HepG2 (cell line): ENCODE results near the gene PSKH1. TPM values are rescaled to one million over a fixed set of nuclear protein-coding genes. Genes with fewer than 3 reads are reported as not detected.

Experiments
- CCAR2 ChIP-seq: fragments of 200-400 bp; formaldehyde crosslinking; optimal IDR thresholded peaks from 2 replicates; pipeline ENCODE3; 2018; ENCODE audit warnings: low read depth, mild to moderate bottlenecking, low read length, moderate library complexity
- EP300 ChIP-seq, 3 experiments: sonication (generic) in 1 of 3; formaldehyde crosslinking in 1 of 3; IDR thresholded peaks; 2 replicates each; pipeline versions ENCODE4 v1.5.1 to v1.6.1; 2011 to 2020; ENCODE audit warnings: low read depth in 2 of 3, low read length in 2 of 3, borderline replicate concordance in 1 of 3, improper control_type of control experiment in 1 of 3, mild to moderate bottlenecking in 1 of 3, missing genetic modification reagents in 1 of 3, moderate library complexity in 1 of 3
- HMG20A ChIP-seq: IDR thresholded peaks from 2 replicates; pipeline ENCODE4 v1.6.1; 2016; ENCODE audit warnings: borderline replicate concordance
- HNRNPUL1 ChIP-seq: fragments of 200-400 bp; formaldehyde crosslinking; IDR thresholded peaks from 2 replicates; pipeline ENCODE4 v1.6.1; 2017; ENCODE audit warnings: low read depth, mild to moderate bottlenecking, low read length, moderate library complexity
- IRF2 ChIP-seq: IDR thresholded peaks from 2 replicates; pipeline ENCODE4 v1.6.1; 2018; ENCODE audit warnings: missing genetic modification reagents, missing compliant biosample characterization
- KLF6 ChIP-seq: IDR thresholded peaks from 2 replicates; pipeline ENCODE4 v1.8.0; 2016; ENCODE audit warnings: missing biosample characterization, missing genetic modification reagents
- MXD4 ChIP-seq: IDR thresholded peaks from 2 replicates; pipeline ENCODE4 v1.6.1; 2016; ENCODE audit warnings: mild to moderate bottlenecking, missing biosample characterization, missing genetic modification reagents
- MYC ChIP-seq: sonication (generic); formaldehyde crosslinking; IDR thresholded peaks from 2 replicates; pipeline ENCODE4 v1.9.0; 2021; ENCODE audit warnings: missing genetic modification reagents, borderline replicate concordance
- NR2F6 ChIP-seq, 2 experiments: IDR thresholded peaks; 2 replicates each; pipeline ENCODE4 v1.6.1; 2016; ENCODE audit warnings: antibody characterized with exemption in 1 of 2, mild to moderate bottlenecking in 1 of 2
- POLR2G ChIP-seq: fragments of 200-400 bp; formaldehyde crosslinking; IDR thresholded peaks from 2 replicates; pipeline ENCODE4 v1.6.1; 2018; ENCODE audit warnings: mild to moderate bottlenecking, low read depth, low read length, moderate library complexity
- SIN3A ChIP-seq: IDR thresholded peaks from 2 replicates; pipeline ENCODE4 v1.6.1; 2011; ENCODE audit warnings: low read depth, mild to moderate bottlenecking, control low read depth, low read length, borderline replicate concordance
- SRSF4 ChIP-seq: fragments of 200-400 bp; formaldehyde crosslinking; IDR thresholded peaks from one replicate; pipeline ENCODE4 v1.6.1; 2018; ENCODE audit warnings: mild to moderate bottlenecking, low read depth, low read length, moderate library complexity; ENCODE audit not compliant: poor library complexity, severe bottlenecking
- TFAP4 ChIP-seq: sonication (generic); IDR thresholded peaks from 2 replicates; pipeline ENCODE4 v1.6.1; 2016; ENCODE audit warnings: low read depth, borderline replicate concordance
- ZBTB33 ChIP-seq: sonication (generic); formaldehyde crosslinking; IDR thresholded peaks from 2 replicates; pipeline ENCODE4 v1.4.0; 2020; ENCODE audit warnings: missing genetic modification reagents
- ZNF547 ChIP-seq: sonication (generic); formaldehyde crosslinking; IDR thresholded peaks from 2 replicates; pipeline ENCODE4 v1.5.1; 2020; ENCODE audit warnings: mild to moderate bottlenecking, missing genetic modification reagents
- polyA plus RNA-seq, 8 experiments: library from polyadenylated mRNA; depleted of rRNA in 3 of 8; stranded (reverse) in 7 of 8; unstranded in 1 of 8; fragments of >200 nt; fragmentation: Illumina TruSeq in 4 of 8; extraction: Trizol in 4 of 8; gene quantifications; 2 replicates each; pipeline versions ENCODE4 v1.2.1 to v1.2.3, GENCODE V29; 2011 to 2016; ENCODE audit warnings: low read depth in 4 of 8, missing spikeins in 1 of 8, mixed read lengths in 1 of 8; ENCODE audit not compliant: insufficient read depth in 1 of 8
- total RNA-seq, 5 experiments: library from RNA; depleted of rRNA; stranded (reverse); fragments of >200 nt; fragmentation: Illumina TruSeq; extraction: Trizol; gene quantifications; 2 replicates each; pipeline ENCODE4 v1.2.3, GENCODE V29; 2016; ENCODE audit warnings: low read depth in 1 of 5
- TF ChIP-seq, protein P1 (sequence below): sonication (generic); formaldehyde crosslinking; IDR thresholded peaks from 2 replicates; pipeline ENCODE4 v1.4.0; 2020; ENCODE audit warnings: missing genetic modification reagents, borderline replicate concordance
- TF ChIP-seq, protein P2 (sequence below): fragments of 450-650 bp; IDR thresholded peaks from 2 replicates; pipeline ENCODE4 v1.6.1; 2016
- TF ChIP-seq, protein P3 (sequence below): sonication (generic); formaldehyde crosslinking; conservative IDR thresholded peaks from 2 replicates; pipeline ENCODE4 v1.4.0; 2020; ENCODE audit warnings: missing genetic modification reagents
- TF ChIP-seq, protein P4 (sequence below): IDR thresholded peaks from 2 replicates; pipeline ENCODE4 v1.6.1; 2012; ENCODE audit warnings: inconsistent platforms

The PSKH1 gene
- total and polyA plus RNA-seq, 2 of the 13 experiments (the other 11 are each of a cell fraction or from before 2014, with no cell fraction given): 8.4 to 19.1 TPM

DNA sequence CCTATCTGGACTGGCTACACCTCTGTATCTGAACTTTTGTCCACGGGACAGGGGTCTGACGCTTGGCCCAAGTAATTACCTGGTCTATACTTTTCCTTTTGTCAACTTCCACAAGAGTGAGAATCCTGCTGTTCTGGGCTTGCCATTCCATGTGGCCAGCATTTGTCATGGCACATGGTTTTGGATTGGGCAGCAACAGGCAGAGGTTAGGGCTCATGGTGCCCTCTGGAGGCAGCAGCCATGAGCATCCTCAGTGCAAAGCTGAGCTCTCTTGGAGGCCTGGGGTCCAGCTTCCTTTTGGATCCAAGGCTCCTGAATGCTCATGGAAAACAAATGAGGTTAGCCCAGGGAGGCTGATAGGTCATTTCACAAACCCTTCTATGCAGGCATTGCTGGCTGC lies 27.7 kb upstream of the PSKH1 start (continued):
- TF ChIP-seq EP300 (IDR thresholded peaks at IDR 0.05; ENCODE audit: low read depth in 2 of 2, low read length in 2 of 2) (no peak), EP300 (CRISPR knock-in tag; IDR thresholded peaks at IDR 0.05; ENCODE audit: borderline replicate concordance) (no peak), KLF6 (CRISPR knock-in tag) (no peak), CCAR2 (no peak), SIN3A (no peak), MYC (CRISPR knock-in tag) (peak; percentile 89), NR2F6 (IDR thresholded peaks at IDR 0.05) (no peak), NR2F6 (CRISPR knock-in tag; IDR thresholded peaks at IDR 0.05) (peak; percentile 31; the same call in 1 of the 2 replicates), HMG20A (CRISPR knock-in tag) (no peak), IRF2 (CRISPR knock-in tag) (peak; percentile 35; the same call in 1 of the 2 replicates), ZNF547 (no peak), HNRNPUL1 (no peak), TFAP4 (peak; percentile 26; the same call in 1 of the 2 replicates), POLR2G (no peak), ZBTB33 (CRISPR knock-in tag) (0 out of 2 replicates have a peak, but pooled peaks have one; percentile 7), SRSF4 (no peak), MXD4 (CRISPR knock-in tag) (peak; percentile 37; the same call in 1 of the 2 replicates)
- TF ChIP-seq, protein P1, sequence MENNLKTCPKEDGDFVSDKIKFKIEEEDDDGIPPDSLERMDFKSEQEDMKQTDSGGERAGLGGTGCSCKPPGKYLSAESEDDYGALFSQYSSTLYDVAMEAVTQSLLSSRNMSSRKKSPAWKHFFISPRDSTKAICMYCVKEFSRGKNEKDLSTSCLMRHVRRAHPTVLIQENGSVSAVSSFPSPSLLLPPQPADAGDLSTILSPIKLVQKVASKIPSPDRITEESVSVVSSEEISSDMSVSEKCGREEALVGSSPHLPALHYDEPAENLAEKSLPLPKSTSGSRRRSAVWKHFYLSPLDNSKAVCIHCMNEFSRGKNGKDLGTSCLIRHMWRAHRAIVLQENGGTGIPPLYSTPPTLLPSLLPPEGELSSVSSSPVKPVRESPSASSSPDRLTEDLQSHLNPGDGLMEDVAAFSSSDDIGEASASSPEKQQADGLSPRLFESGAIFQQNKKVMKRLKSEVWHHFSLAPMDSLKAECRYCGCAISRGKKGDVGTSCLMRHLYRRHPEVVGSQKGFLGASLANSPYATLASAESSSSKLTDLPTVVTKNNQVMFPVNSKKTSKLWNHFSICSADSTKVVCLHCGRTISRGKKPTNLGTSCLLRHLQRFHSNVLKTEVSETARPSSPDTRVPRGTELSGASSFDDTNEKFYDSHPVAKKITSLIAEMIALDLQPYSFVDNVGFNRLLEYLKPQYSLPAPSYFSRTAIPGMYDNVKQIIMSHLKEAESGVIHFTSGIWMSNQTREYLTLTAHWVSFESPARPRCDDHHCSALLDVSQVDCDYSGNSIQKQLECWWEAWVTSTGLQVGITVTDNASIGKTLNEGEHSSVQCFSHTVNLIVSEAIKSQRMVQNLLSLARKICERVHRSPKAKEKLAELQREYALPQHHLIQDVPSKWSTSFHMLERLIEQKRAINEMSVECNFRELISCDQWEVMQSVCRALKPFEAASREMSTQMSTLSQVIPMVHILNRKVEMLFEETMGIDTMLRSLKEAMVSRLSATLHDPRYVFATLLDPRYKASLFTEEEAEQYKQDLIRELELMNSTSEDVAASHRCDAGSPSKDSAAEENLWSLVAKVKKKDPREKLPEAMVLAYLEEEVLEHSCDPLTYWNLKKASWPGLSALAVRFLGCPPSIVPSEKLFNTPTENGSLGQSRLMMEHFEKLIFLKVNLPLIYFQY (CRISPR knock-in tag): no peak
- TF ChIP-seq, protein P2, sequence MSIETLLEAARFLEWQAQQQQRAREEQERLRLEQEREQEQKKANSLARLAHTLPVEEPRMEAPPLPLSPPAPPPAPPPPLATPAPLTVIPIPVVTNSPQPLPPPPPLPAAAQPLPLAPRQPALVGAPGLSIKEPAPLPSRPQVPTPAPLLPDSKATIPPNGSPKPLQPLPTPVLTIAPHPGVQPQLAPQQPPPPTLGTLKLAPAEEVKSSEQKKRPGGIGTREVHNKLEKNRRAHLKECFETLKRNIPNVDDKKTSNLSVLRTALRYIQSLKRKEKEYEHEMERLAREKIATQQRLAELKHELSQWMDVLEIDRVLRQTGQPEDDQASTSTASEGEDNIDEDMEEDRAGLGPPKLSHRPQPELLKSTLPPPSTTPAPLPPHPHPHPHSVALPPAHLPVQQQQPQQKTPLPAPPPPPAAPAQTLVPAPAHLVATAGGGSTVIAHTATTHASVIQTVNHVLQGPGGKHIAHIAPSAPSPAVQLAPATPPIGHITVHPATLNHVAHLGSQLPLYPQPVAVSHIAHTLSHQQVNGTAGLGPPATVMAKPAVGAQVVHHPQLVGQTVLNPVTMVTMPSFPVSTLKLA: peak; percentile 74
- TF ChIP-seq, protein P3, sequence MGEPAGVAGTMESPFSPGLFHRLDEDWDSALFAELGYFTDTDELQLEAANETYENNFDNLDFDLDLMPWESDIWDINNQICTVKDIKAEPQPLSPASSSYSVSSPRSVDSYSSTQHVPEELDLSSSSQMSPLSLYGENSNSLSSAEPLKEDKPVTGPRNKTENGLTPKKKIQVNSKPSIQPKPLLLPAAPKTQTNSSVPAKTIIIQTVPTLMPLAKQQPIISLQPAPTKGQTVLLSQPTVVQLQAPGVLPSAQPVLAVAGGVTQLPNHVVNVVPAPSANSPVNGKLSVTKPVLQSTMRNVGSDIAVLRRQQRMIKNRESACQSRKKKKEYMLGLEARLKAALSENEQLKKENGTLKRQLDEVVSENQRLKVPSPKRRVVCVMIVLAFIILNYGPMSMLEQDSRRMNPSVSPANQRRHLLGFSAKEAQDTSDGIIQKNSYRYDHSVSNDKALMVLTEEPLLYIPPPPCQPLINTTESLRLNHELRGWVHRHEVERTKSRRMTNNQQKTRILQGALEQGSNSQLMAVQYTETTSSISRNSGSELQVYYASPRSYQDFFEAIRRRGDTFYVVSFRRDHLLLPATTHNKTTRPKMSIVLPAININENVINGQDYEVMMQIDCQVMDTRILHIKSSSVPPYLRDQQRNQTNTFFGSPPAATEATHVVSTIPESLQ (CRISPR knock-in tag): no peak
- TF ChIP-seq, protein P4, sequence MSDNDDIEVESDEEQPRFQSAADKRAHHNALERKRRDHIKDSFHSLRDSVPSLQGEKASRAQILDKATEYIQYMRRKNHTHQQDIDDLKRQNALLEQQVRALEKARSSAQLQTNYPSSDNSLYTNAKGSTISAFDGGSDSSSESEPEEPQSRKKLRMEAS: peak; percentile 87
